ENCODE data around the gene NUP210.

Gene NUP210

GRCh38 chr3:13377021-13377420 is 43.1 kb downstream of the NUP210 start:
- no peak for DNase-seq

DNA sequence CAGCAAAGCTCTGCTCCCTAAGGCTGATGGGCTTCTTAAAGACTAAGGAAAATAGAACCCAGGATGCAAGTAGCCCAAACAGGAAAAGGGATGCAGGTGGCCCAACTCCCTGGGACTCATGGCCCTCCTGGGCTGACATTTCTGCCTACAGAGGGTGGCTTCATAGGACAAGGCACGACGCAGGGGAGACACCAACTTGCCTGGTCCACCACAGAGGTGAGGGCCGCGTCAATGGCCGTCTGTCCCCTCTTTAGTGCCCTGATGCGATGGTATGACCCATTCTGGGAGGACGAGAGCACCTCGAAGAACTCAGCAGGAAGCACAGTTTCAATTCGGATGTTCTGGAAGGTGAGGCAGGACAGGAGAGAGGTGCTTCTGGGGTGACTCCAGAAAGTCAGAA is 44.0 kb downstream of the NUP210 start:
- no peak for DNase-seq

DNA sequence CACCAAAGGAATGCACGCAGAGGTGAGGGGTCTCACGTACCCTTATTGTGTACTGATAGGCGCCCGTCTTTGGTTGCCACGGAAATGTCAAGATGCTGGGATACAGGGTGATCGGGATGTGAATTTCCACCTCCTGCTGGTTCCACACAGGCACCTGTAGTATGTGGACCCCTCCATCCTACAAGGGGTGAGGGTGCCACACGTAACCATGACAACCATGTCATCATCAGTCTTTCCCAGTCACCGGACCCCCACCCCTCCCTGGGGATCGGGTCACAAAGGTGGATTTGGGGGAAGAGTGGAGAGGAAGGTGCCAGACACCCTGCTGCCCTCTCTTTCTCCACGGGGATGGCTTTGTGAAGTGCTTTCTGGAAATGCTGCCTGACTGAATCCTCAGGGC is 44.7 kb downstream of the NUP210 start:
- DNase-seq, result no peak

DNA sequence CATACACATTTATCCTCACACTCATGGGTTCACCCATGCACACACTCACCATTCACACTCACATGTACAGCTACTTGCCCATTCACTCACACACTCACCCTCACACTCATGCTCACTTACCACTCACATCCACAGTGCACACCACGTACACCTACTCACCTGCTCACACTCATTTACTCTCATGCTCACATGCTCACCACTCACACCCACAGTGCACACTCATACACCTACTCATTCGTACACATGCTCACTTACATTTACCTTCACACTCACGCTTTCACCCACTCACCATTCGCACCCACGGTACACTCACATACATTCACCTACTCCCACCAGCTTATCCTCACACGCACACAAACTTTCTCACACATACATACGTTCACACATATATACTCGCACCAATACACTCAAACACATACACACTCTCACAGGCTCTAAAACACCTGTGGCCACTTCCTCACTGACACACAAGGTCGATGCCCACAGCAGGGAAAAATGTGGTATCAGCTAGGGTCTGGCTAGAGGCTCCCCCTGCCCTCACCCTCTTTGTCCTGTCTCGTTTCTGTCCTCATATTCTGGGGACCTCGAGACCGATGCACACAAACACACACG is 46.0 kb downstream of the NUP210 start:
- DNase-seq, result no peak

GRCh38 chr3:13372656-13373055 is 47.5 kb downstream of the NUP210 start:
- no peak for DNase-seq

DNA sequence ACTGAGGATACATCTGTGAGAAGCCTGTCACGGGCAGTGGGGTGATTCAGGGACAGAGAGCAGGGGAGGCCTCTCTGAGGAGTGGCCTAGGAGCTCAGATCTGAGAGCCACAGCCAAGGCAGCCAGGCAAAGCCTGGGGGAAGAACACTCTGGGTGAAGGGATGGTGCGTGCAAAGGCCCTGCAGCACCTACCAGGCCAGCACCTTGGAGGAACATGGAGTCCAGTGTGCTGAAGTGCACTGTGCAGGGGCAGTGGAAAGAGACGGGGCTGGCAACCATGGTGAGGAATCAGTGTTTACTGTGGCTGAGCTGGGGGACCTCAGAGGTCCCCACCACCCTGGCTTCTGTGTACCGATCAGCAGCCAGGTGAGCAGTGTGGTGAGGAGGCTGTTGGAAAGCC is 48.0 kb downstream of the NUP210 start:
- DNase-seq, result no peak

DNA sequence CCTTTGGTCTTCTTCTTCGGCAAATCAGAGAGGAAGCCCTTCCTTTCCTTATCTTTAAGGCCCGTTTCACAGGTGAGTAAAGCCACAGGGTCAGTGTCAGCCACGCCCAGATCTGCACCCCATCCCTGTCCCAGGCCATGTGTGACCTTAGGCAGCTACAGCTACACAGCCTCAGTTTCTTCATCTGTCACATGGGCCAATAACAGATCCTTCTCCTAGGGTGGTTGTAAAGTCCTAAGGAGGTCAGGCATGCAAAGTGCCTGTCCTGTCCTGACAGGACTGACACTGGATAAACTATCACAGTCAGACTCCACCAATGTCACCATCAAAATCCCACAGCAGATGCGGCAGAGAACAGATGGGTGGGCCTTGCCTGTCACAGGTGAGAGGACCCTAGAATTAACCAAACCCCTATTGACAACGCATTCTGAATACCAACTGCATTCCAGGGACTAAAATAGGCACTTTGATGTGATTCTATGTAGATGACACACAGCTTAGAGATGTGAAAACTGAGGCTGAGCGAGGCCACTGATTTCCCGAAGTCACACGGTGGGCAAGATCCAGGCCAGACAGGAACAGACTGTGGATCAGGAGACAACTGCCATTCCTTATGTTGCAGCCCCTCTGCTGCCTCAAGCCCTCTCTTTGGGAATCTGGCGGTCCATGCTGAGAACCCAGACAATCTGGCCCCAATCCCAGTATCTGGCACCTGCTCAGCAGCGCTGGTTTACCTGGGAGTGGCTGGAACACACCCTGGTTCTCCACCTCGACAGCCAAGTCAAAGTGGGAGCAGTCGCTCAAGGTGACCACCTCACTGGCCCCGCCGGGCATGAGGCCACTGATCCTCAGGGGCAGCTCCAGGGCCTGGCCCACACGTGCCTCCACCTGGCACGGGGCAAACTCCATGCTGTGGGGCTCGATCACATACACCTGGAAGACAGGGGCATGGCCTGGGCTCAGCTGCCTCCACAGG is 48.7 kb downstream of the NUP210 start:
- DNase-seq, result no peak

DNA sequence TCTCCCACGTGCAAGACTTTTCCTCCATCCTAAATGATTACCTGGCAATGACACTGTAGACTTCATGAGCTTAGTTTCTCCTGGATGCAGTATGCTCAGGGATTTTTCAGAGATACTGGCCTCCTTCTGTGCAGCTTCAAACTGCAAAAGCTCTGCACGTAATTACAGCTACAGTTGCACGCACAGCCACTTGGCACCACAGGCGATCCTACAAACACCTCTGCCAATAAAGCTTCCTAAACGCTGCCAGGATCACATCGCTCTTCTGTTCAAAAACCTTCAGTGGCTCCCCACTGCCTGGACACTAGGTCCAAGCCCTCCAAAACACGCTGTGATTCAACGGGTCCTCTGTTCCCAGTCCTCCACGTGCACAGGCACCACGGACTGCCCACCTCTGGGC is 49.5 kb downstream of the NUP210 start:
- peak in 7 of 56 donors; percentile 9 to 49 (median 15) for DNase-seq

DNA sequence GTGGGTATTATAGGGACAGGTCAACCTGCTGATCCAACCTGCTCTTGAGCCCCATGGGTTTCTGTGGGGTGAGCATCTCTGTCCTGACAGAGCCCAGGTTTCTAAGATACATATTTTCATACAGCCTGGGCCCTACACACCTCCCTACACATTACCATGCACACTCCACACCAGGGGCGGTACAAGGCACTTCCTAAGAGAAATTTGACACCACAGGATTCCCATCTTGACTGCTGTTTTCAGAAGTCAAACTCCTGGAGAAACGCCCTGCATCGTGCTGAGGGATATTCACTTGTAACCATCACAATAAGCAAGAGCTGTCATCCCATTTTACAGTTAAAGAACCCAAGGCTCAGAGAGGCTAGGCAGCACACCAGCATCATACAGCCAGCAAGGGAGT is 50.1 kb downstream of the NUP210 start:
- no peak for DNase-seq

DNA sequence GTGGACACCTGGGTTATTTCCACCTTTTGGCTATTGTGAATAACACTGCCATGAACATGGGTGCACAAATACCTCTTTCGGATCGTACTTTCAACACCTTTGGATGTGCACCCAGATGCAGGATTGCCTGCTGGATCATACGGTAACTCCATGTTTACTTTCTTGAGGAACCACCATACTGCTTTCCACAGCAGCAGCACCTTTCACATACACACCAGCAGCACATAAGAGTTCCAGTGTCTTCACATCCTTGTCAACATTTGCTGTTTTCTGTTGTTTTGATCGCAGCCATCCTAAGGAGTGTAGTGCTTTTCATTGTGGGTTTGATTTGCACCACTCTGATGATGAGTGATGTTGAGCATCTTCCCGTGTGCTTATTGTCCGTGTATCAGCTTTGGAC is 51.3 kb downstream of the NUP210 start:
- DNase-seq, result no peak

GRCh38 chr3:13367728-13368127 is 52.4 kb downstream of the NUP210 start:
- no peak for DNase-seq

DNA sequence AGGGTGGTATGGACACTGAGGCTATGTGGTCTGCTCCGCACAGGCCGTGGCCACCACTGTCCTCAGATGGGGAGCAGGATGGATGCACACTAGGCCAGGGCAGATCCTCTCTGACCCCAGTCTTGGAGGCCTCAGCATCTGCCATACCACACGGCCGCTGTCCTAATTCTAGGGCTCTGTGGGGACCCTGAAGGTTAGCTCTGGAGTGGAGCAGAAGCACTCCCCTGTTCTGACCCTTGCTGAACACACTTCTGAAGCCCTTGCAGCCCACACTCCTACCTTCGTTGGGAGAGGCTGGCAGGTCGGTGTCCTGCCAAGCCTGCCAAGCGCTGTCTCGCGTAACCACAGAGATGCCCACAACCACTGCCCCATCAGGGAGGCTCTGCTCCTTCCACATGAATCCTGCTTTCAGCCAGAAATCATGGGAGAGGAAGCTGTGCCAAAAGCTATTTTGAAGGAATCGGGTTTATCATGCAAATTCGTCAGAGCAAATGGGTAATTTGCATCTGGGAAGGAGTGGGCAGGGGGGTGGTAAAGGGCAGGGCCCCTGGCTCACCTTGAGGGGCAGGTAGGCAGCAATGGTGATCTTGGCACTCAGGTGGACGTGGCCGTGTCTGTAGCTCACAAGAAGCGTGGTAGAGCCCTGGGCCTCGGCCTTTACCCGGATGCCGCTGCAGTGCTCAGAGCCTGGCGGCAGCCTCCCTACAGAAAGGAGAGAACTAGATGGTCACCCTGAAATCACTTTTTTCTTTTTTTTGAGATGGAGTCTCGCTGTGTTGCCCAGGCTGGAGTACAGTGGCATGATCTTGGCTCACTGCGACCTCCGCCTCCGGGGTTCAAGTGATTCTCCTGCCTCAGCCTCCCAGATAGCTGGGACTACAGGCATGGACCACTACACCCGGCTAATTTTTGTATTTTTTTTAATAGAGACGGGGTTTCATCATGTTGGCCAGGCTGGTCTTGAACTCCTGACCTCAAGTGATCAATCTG is 54.4 kb downstream of the NUP210 start:
- no peak for DNase-seq

- DNase-seq, result no peak
These were observed 55.4 kb downstream of the NUP210 start for GRCh38 chr3:13364602-13365271.

- no peak for DNase-seq
These were observed 57.6 kb downstream of the NUP210 start for GRCh38 chr3:13362551-13362950.

DNA sequence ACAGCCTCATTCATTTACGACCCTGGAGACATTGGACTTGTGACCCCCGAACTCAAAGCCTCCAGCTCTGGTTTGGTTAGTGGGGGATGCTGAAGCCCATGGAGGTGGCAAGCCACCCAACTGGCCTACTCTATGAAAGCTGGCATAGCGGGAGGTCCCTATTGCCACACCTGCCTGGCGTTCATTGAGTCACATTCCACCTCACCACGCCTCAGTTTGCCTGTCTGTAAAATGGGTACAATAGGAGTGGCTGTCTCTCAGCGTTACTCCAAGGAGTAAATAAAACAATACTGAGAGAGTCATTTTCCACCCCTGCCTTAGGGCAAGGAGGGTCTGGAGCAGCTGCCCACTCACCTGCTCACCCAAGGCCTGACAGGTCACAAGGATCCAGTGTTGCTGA is 60.2 kb downstream of the NUP210 start:
- DNase-seq, result no peak

- no peak for DNase-seq
These were observed 61.5 kb downstream of the NUP210 start for GRCh38 chr3:13358643-13359042.

DNA sequence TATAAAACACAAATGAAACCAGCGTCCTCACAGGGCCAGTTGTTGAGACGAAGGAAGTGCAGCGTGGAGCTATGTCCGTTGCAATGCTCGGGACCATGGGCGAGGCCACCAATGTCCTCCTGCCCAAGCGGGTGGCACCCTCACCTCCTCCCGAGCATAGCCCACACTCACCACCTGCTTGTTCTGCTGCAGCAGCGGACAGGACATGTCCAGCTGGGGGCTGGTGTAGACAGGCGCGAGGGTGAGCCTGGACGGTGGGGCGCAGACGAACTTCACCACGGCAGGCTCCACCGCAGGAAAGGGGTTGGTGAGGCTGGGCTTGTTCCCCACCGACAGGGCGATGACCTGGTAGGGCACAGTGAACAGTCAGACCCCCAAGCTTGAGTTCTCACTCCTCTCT is 62.1 kb downstream of the NUP210 start:
- DNase-seq, result no peak

GRCh38 chr3:13357074-13357473 is 63.0 kb downstream of the NUP210 start:
- no peak for DNase-seq

GRCh38 chr3:13353936-13354542 is 66.1 kb downstream of the NUP210 start:
- DNase-seq, result no peak

GRCh38 chr3:13353506-13353905 is 66.6 kb downstream of the NUP210 start:
- DNase-seq, result no peak
